Measurements from ENCODE around the gene CEACAM1. TPM values are rescaled to one million over a fixed set of nuclear protein-coding genes. Genes with fewer than 3 reads are reported as not detected.

CEACAM1 gene
- total and polyA plus RNA-seq, 9 of the 15 experiments (the other 6 are each of a cell fraction or from before 2014, with no cell fraction given) = 0.04 to 0.16 (median 0.10) TPM; not detected in 1

DNA sequence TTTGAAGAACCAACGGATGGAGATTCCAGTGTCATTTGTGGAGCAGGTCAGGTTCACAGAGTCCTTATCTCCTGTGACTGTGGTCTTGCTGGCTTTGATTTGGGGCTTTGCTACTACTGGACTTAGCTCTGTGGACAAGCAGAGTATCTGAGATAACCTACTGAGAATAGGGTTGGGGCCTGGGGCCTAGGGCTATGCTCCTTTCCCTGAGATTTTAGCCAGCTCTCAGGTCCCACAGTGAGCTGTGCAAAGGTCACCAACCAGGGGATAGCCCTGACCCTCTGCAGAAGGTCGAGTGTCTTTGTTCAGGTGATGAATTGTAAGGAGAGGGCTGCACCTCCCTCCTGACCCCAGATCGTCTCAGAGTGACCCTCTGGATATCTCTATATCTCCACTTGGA, 9.2 kb downstream of the CEACAM1 start:
- H3K9ac ChIP-seq (ENCODE audit: insufficient read depth in 1 of 2, low read depth in 2 of 2, low read length in 2 of 2) = no peak overlapping the region
- TF ChIP-seq ZNF165 (CRISPR knock-in tag; IDR thresholded peaks at IDR 0.05; ENCODE audit: borderline replicate concordance) (no peak), RCOR1 (IDR thresholded peaks at IDR 0.05; ENCODE audit: borderline replicate concordance in 1 of 2, low read depth in 2 of 2, low read length in 2 of 2) (peak in 1 of 2 experiments; percentile 40; a peak in 1 of 4 replicates), SNIP1 (IDR thresholded peaks at IDR 0.05; ENCODE audit: low read depth) (no peak)
- TF ChIP-seq, protein P1, sequence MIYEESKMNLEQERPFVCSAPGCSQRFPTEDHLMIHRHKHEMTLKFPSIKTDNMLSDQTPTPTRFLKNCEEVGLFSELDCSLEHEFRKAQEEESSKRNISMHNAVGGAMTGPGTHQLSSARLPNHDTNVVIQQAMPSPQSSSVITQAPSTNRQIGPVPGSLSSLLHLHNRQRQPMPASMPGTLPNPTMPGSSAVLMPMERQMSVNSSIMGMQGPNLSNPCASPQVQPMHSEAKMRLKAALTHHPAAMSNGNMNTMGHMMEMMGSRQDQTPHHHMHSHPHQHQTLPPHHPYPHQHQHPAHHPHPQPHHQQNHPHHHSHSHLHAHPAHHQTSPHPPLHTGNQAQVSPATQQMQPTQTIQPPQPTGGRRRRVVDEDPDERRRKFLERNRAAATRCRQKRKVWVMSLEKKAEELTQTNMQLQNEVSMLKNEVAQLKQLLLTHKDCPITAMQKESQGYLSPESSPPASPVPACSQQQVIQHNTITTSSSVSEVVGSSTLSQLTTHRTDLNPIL (CRISPR knock-in tag; IDR thresholded peaks at IDR 0.05) = no peak
- no TSS peak for BruUV-seq (replicated peaks)
- H3K27me3 ChIP-seq (ENCODE audit: control insufficient read depth in 2 of 2, insufficient read depth in 2 of 2, low read length in 2 of 2) = peaks cover 0 to 21% of the 10 kb centered on the region in 2 experiments; a peak in 3 of 5 replicates
- no peak for ATAC-seq
- no peak overlapping the region for H2AFZ ChIP-seq (ENCODE audit: low read depth, low read length)
- H3K79me2 ChIP-seq (ENCODE audit: control insufficient read depth, insufficient read depth, low read length) = no peaks in the 10 kb centered on the region
- no peak overlapping the region for H3K27ac ChIP-seq (ENCODE audit: extremely low read depth, low read depth, low read length)
- H3K9me1 ChIP-seq (ENCODE audit: control insufficient read depth, insufficient read depth, low read length) = no peaks in the 10 kb centered on the region
- intact Hi-C loops (cut with micrococcal nuclease) (no loop called here), in situ Hi-C loops (cut with MboI) (no loop called here)
- no peak overlapping the region for H3K4me3 ChIP-seq
- no peak for DNase-seq (ENCODE audit: extremely low read depth in 1 of 4, low spot score in 3 of 4)
- ChIA-PET POLR2A (no interaction called here), CTCF (ENCODE audit: low intra/inter-chr PET ratio) (no interaction called here)
- H3K36me3 ChIP-seq (ENCODE audit: control insufficient read depth, insufficient read depth, low read length) = no peaks in the 10 kb centered on the region
- H3K4me1 ChIP-seq (replicated peaks in 1 of 2; ENCODE audit: control insufficient read depth in 2 of 2, insufficient read depth in 2 of 2, low read length in 2 of 2) = no peaks in the 10 kb centered on the region; a peak in 1 of 5 replicates
- no peaks in the 10 kb centered on the region for H4K20me1 ChIP-seq (replicated peaks; ENCODE audit: control insufficient read depth, insufficient read depth, low read length)
- no peak overlapping the region for H3K4me2 ChIP-seq (ENCODE audit: insufficient read depth, low read length)
- no peak for FAIRE-seq
- 0% methylated on average over 3 of the region's 3 CpGs for WGBS (ENCODE audit: insufficient coverage, low coverage, missing lambda C conversion rate)
- no peaks in the 10 kb centered on the region for H3K9me3 ChIP-seq (replicated peaks; ENCODE audit: control insufficient read depth, insufficient read depth, low read depth, low read length)

DNA sequence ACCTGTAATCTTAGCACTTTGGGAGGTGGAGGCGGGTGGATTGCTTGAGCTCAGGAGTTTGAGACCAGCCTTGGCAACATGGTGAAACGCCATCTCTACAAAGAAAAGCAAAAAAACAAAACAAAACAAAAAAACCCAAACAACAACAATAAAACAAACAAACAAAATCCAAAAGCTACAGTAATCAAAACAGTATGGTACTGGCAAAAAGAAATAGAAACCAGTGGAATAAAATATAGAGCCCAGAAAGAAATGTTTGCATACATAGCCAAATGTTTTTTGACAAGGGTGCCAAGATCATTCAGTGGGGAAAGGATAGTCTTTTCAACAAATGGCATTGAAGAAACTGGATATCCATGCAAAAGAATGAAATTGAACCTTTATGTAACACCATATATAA, 11.5 kb downstream of the CEACAM1 start:
- Histone ChIP-seq H2AFZ (ENCODE audit: low read depth, low read length) (no peak overlapping the region), H3K4me3 (no peak overlapping the region), H3K4me2 (ENCODE audit: insufficient read depth, low read length) (no peak overlapping the region), H3K36me3 (ENCODE audit: control insufficient read depth, insufficient read depth, low read length) (no peaks in the 10 kb centered on the region), H3K9me3 (replicated peaks; ENCODE audit: control insufficient read depth, insufficient read depth, low read depth, low read length) (no peaks in the 10 kb centered on the region), H4K20me1 (replicated peaks; ENCODE audit: control insufficient read depth, insufficient read depth, low read length) (no peaks in the 10 kb centered on the region), H3K27me3 (ENCODE audit: control insufficient read depth in 2 of 2, insufficient read depth in 2 of 2, low read length in 2 of 2) (peaks cover 0 to 17% of the 10 kb centered on the region in 2 experiments; a peak in 2 of 5 replicates), H3K4me1 (replicated peaks in 1 of 2; ENCODE audit: control insufficient read depth in 2 of 2, insufficient read depth in 2 of 2, low read length in 2 of 2) (no peaks in the 10 kb centered on the region; a peak in 1 of 5 replicates), H3K79me2 (ENCODE audit: control insufficient read depth, insufficient read depth, low read length) (no peaks in the 10 kb centered on the region), H3K9me1 (ENCODE audit: control insufficient read depth, insufficient read depth, low read length) (no peaks in the 10 kb centered on the region), H3K27ac (ENCODE audit: extremely low read depth, low read depth, low read length) (no peak overlapping the region), H3K9ac (ENCODE audit: insufficient read depth in 1 of 2, low read depth in 2 of 2, low read length in 2 of 2) (no peak overlapping the region)
- FAIRE-seq (no peak), ATAC-seq (no peak), DNase-seq (ENCODE audit: extremely low read depth in 1 of 4, low spot score in 3 of 4) (no peak)
- intact Hi-C loops (cut with micrococcal nuclease) = no loop called here
- 0% methylated on average over 2 of the region's 2 CpGs for WGBS (ENCODE audit: insufficient coverage, low coverage, missing lambda C conversion rate)
- ChIA-PET POLR2A (no interaction called here), CTCF (ENCODE audit: low intra/inter-chr PET ratio) (no interaction called here)
- in situ Hi-C loops (cut with MboI) = no loop called here
- no TSS peak for BruUV-seq (replicated peaks)
- TF ChIP-seq MTF1 (CRISPR knock-in tag; IDR thresholded peaks at IDR 0.05; ENCODE audit: borderline replicate concordance) (no peak), MEIS2 (IDR thresholded peaks at IDR 0.05; ENCODE audit: partially characterized antibody) (no peak), TRIM28 (IDR thresholded peaks at IDR 0.05) (peak; percentile 40; the same call in 1 of the 2 replicates), HLTF (IDR thresholded peaks at IDR 0.05) (0 out of 2 replicates have a peak, but pooled peaks have one; percentile 36), RFX7 (CRISPR knock-in tag; IDR thresholded peaks at IDR 0.05) (no peak)
- TF ChIP-seq, protein P2, sequence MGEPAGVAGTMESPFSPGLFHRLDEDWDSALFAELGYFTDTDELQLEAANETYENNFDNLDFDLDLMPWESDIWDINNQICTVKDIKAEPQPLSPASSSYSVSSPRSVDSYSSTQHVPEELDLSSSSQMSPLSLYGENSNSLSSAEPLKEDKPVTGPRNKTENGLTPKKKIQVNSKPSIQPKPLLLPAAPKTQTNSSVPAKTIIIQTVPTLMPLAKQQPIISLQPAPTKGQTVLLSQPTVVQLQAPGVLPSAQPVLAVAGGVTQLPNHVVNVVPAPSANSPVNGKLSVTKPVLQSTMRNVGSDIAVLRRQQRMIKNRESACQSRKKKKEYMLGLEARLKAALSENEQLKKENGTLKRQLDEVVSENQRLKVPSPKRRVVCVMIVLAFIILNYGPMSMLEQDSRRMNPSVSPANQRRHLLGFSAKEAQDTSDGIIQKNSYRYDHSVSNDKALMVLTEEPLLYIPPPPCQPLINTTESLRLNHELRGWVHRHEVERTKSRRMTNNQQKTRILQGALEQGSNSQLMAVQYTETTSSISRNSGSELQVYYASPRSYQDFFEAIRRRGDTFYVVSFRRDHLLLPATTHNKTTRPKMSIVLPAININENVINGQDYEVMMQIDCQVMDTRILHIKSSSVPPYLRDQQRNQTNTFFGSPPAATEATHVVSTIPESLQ (CRISPR knock-in tag; IDR thresholded peaks at IDR 0.05) = no peak
- TF ChIP-seq, protein P3, sequence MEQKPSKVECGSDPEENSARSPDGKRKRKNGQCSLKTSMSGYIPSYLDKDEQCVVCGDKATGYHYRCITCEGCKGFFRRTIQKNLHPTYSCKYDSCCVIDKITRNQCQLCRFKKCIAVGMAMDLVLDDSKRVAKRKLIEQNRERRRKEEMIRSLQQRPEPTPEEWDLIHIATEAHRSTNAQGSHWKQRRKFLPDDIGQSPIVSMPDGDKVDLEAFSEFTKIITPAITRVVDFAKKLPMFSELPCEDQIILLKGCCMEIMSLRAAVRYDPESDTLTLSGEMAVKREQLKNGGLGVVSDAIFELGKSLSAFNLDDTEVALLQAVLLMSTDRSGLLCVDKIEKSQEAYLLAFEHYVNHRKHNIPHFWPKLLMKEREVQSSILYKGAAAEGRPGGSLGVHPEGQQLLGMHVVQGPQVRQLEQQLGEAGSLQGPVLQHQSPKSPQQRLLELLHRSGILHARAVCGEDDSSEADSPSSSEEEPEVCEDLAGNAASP (IDR thresholded peaks at IDR 0.05) = no peak
- TF ChIP-seq, protein P4, sequence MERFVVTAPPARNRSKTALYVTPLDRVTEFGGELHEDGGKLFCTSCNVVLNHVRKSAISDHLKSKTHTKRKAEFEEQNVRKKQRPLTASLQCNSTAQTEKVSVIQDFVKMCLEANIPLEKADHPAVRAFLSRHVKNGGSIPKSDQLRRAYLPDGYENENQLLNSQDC (CRISPR knock-in tag; IDR thresholded peaks at IDR 0.05) = no peak

Data from K562 (cell line).